ENCODE results near the gene CHCHD10.

CHCHD10 gene

GRCh38 chr22:23750714-23751440 lies 16.9 kb downstream of the CHCHD10 start, which contains the start of gene ZNF70:
Gene ZNF70 (minus strand): TSS chr22:23751112. CDS start chr22:23745140, 5,972 bp downstream.
- peak; percentile 16 for TF ChIP-seq CTCF (IDR thresholded peaks at IDR 0.05; ENCODE audit: control insufficient read depth, insufficient read depth, low read depth, low read length, missing control alignments)
- peak; percentile 10 for DNase-seq (ENCODE audit: low read depth)
- H3K4me3 ChIP-seq (ENCODE audit: control insufficient read depth, low read depth, low read length), result peak within 1 kb of the TSS; percentile 83

- no peak for DNase-seq (ENCODE audit: low read depth)
- no peak for TF ChIP-seq CTCF (IDR thresholded peaks at IDR 0.05; ENCODE audit: control insufficient read depth, insufficient read depth, low read depth, low read length, missing control alignments)
- H3K4me3 ChIP-seq (ENCODE audit: control insufficient read depth, low read depth, low read length), result peak overlapping the region; percentile 83
Measured at GRCh38 chr22:23750367-23750713, 17.4 kb downstream of the CHCHD10 start.

- DNase-seq (ENCODE audit: low read depth), result no peak
- no peak for TF ChIP-seq CTCF (IDR thresholded peaks at IDR 0.05; ENCODE audit: control insufficient read depth, insufficient read depth, low read depth, low read length, missing control alignments)
- peak overlapping the region; percentile 83 for H3K4me3 ChIP-seq (ENCODE audit: control insufficient read depth, low read depth, low read length)
Measured at GRCh38 chr22:23749841-23750301, 17.9 kb downstream of the CHCHD10 start.

GRCh38 chr22:23745791-23746190 lies 22.0 kb downstream of the CHCHD10 start:
- no peak for DNase-seq (ENCODE audit: low read depth)
- no peak for TF ChIP-seq CTCF (IDR thresholded peaks at IDR 0.05; ENCODE audit: control insufficient read depth, insufficient read depth, low read depth, low read length, missing control alignments)

GRCh38 chr22:23744485-23744884 lies 23.3 kb downstream of the CHCHD10 start:
- no peak for TF ChIP-seq CTCF (IDR thresholded peaks at IDR 0.05; ENCODE audit: control insufficient read depth, insufficient read depth, low read depth, low read length, missing control alignments)
- DNase-seq (ENCODE audit: low read depth), result no peak
- no peak overlapping the region for H3K4me3 ChIP-seq (ENCODE audit: control insufficient read depth, low read depth, low read length)

More at GRCh38 chr22:23745791-23746190, 22.0 kb downstream of the CHCHD10 start:
- H3K4me3 ChIP-seq (ENCODE audit: control insufficient read depth, low read depth, low read length), result no peak overlapping the region

GRCh38 chr22:23744001-23744400 lies 23.8 kb downstream of the CHCHD10 start:
- no peak overlapping the region for H3K4me3 ChIP-seq (ENCODE audit: control insufficient read depth, low read depth, low read length)
- no peak for TF ChIP-seq CTCF (IDR thresholded peaks at IDR 0.05; ENCODE audit: control insufficient read depth, insufficient read depth, low read depth, low read length, missing control alignments)
- no peak for DNase-seq (ENCODE audit: low read depth)
